Measurements from ENCODE around the gene GALR1.
"Not testable (repeated sequence)": the region's sequence is repeated elsewhere in the genome, so short reads cannot be mapped to it uniquely, and the experiment has no call there.

GALR1 gene

GRCh38 chr18:77250926-77251729 is 1.5 kb downstream of the GALR1 start:
- no peak for DNase-seq (ENCODE audit: low spot score)

- DNase-seq (ENCODE audit: low spot score), result no peak
These were observed 2.0 kb downstream of the GALR1 start for GRCh38 chr18:77251730-77252050.

- DNase-seq (ENCODE audit: low spot score), result no peak
These were observed 5.2 kb downstream of the GALR1 start for GRCh38 chr18:77254711-77255405.

- DNase-seq (ENCODE audit: low spot score), result no peak
These were observed 5.9 kb downstream of the GALR1 start for GRCh38 chr18:77255426-77256105.

- DNase-seq (ENCODE audit: low spot score), result no peak
These were observed 13.2 kb downstream of the GALR1 start for GRCh38 chr18:77262643-77263465.

- no peak for DNase-seq (ENCODE audit: low spot score)
These were observed 13.8 kb downstream of the GALR1 start for GRCh38 chr18:77263466-77263763.

GRCh38 chr18:77267969-77268368 is 18.3 kb downstream of the GALR1 start:
- no peak for DNase-seq (ENCODE audit: low spot score)

- no peak for DNase-seq (ENCODE audit: low spot score)
These were observed 18.8 kb downstream of the GALR1 start for GRCh38 chr18:77268456-77268855.

- DNase-seq (ENCODE audit: low spot score), result no peak
These were observed 22.2 kb downstream of the GALR1 start for GRCh38 chr18:77271576-77272481.

GRCh38 chr18:77290841-77291240 is 41.2 kb downstream of the GALR1 start:
- not testable (repeated sequence) for DNase-seq (ENCODE audit: low spot score)

GRCh38 chr18:77298172-77298571 is 48.5 kb downstream of the GALR1 start:
- no peak for DNase-seq (ENCODE audit: low spot score)

- DNase-seq (ENCODE audit: low spot score), result no peak
These were observed 50.1 kb downstream of the GALR1 start for GRCh38 chr18:77299706-77300105.

- DNase-seq (ENCODE audit: low spot score), result no peak
These were observed 50.9 kb downstream of the GALR1 start for GRCh38 chr18:77300579-77300978.

GRCh38 chr18:77304268-77304667 is 54.6 kb downstream of the GALR1 start:
- DNase-seq (ENCODE audit: low spot score), result no peak

GRCh38 chr18:77305676-77306075 is 56.0 kb downstream of the GALR1 start:
- no peak for DNase-seq (ENCODE audit: low spot score)

GRCh38 chr18:77308216-77308615 is 58.6 kb downstream of the GALR1 start:
- no peak for DNase-seq (ENCODE audit: low spot score)

- DNase-seq (ENCODE audit: low spot score), result no peak
These were observed 64.9 kb downstream of the GALR1 start for GRCh38 chr18:77314511-77314910.

GRCh38 chr18:77314952-77315351 is 65.3 kb downstream of the GALR1 start:
- DNase-seq (ENCODE audit: low spot score), result no peak

GRCh38 chr18:77316008-77316407 is 66.4 kb downstream of the GALR1 start:
- DNase-seq (ENCODE audit: low spot score), result peak; percentile 31

- no peak for DNase-seq (ENCODE audit: low spot score)
These were observed 67.0 kb downstream of the GALR1 start for GRCh38 chr18:77316641-77317040.

GRCh38 chr18:77320971-77321559 is 71.4 kb downstream of the GALR1 start:
- DNase-seq (ENCODE audit: low spot score), result peak; percentile 20
